Superior temporal gyrus (tissue), 1 donor: Measurements from ENCODE around the gene NOX3.
"Not testable (repeated sequence)": the region's sequence is repeated elsewhere in the genome, so short reads cannot be mapped to it uniquely, and the experiment has no call there.

Experiments
- DNase-seq: peaks from one replicate; pipeline ENCODE4 v3.0.0-alpha.2; 2016; ENCODE audit errors: extremely low spot score

Gene NOX3

GRCh38 chr6:155470979-155471616, 15.5 kb upstream of the NOX3 start:
- DNase-seq = not testable (repeated sequence)

- DNase-seq = not testable (repeated sequence)
These were observed 12.9 kb upstream of the NOX3 start for GRCh38 chr6:155468543-155468942.

- DNase-seq = no peak
These were observed 10.9 kb upstream of the NOX3 start for GRCh38 chr6:155466539-155466938.

GRCh38 chr6:155461556-155461955, 5.9 kb upstream of the NOX3 start:
- DNase-seq = no peak

- DNase-seq = no peak
These were observed 1.2 kb downstream of the NOX3 start for GRCh38 chr6:155454471-155454870.

GRCh38 chr6:155454008-155454407, 1.6 kb downstream of the NOX3 start:
- DNase-seq = no peak

GRCh38 chr6:155452576-155452975, 3.1 kb downstream of the NOX3 start:
- DNase-seq = no peak

- DNase-seq = not testable (repeated sequence)
These were observed 4.1 kb downstream of the NOX3 start for GRCh38 chr6:155451530-155451929.

GRCh38 chr6:155450240-155450581, 5.4 kb downstream of the NOX3 start:
- DNase-seq = no peak

GRCh38 chr6:155449450-155450239, 6.0 kb downstream of the NOX3 start:
- no peak for DNase-seq

- no peak for DNase-seq
These were observed 6.8 kb downstream of the NOX3 start for GRCh38 chr6:155448668-155449449.

- DNase-seq = no peak
These were observed 7.7 kb downstream of the NOX3 start for GRCh38 chr6:155447949-155448348.

- DNase-seq = no peak
These were observed 10.4 kb downstream of the NOX3 start for GRCh38 chr6:155444952-155445903.

- DNase-seq = no peak
These were observed 11.3 kb downstream of the NOX3 start for GRCh38 chr6:155444120-155444917.

- no peak for DNase-seq
These were observed 12.5 kb downstream of the NOX3 start for GRCh38 chr6:155443168-155443567.

GRCh38 chr6:155442562-155442961, 13.1 kb downstream of the NOX3 start:
- no peak for DNase-seq

GRCh38 chr6:155441112-155441465, 14.6 kb downstream of the NOX3 start:
- DNase-seq = no peak

GRCh38 chr6:155440398-155441111, 15.1 kb downstream of the NOX3 start:
- no peak for DNase-seq

GRCh38 chr6:155439376-155439775, 16.3 kb downstream of the NOX3 start:
- no peak for DNase-seq
